K562 (cell line): ENCODE results near the gene TRIM27. TPM values are rescaled to one million over a fixed set of nuclear protein-coding genes. Genes with fewer than 3 reads are reported as not detected.

ENCODE experiments used
- ATAC-seq: fragments of 200-7000 bp; cut with Tn5 transposase; 3 replicates; pipeline ENCODE4 v1.9.1; 2020; ENCODE audit warnings: moderate library complexity
- BruUV-seq: library from RNA; stranded (reverse); fragments of 400-500 nt; replicated peaks from 2 replicates; lab custom pipeline; 2021; lab: Mats Ljungman, UMichigan
- CTCF ChIA-PET: fragments of 300-600 bp; formaldehyde crosslinking; extraction: SDS; loops from one replicate; lab custom pipeline; 2021; ENCODE audit warnings: low intra/inter-chr PET ratio; lab: Yijun Ruan, JAX
- POLR2A ChIA-PET: fragments of 300-600, 350-650 bp; sonication (Branson Sonifier 250); formaldehyde crosslinking; extraction: SDS; loops from one replicate; lab custom pipeline; 2021; ENCODE audit warnings: antibody characterized with exemption, inconsistent platforms; lab: Yijun Ruan, JAX
- DNase-seq, 4 experiments: peaks; one replicate each; pipeline versions ENCODE4 v3.0.0 to v3.0.0-alpha.2; 2011 to 2018; ENCODE audit warnings: low spot score in 3 of 4, mixed read lengths in 3 of 4; ENCODE audit errors: extremely low read depth in 1 of 4
- FAIRE-seq: peaks from 2 replicates; lab custom pipeline; 2011; peaks lifted over from hg19 to GRCh38; lab: Jason Lieb, UNC
- H2AFZ ChIP-seq: 2 replicates; pipeline ENCODE4 v1.6.0; 2011; ENCODE audit warnings: low read depth, low read length, control low read depth, inconsistent platforms
- H3K27ac ChIP-seq: fragments of 200-600 bp; 3 replicates; pipeline ENCODE4 v1.8.0; 2011; ENCODE audit warnings: low read depth, mild to moderate bottlenecking, control low read depth, inconsistent platforms, low read length, moderate library complexity, mixed read lengths; ENCODE audit errors: extremely low read depth
- H3K27me3 ChIP-seq, 2 experiments: fragments of 300-600 bp in 1 of 2; 2 replicates in 1 of 2; 3 replicates in 1 of 2; pipeline versions ENCODE4 v1.6.0 to v1.8.0; 2011; ENCODE audit warnings: inconsistent platforms in 2 of 2, low read length in 2 of 2, mild to moderate bottlenecking in 1 of 2, mixed read lengths in 1 of 2, moderate library complexity in 1 of 2; ENCODE audit not compliant: control insufficient read depth in 2 of 2, insufficient read depth in 2 of 2
- H3K36me3 ChIP-seq: fragments of 300-600 bp; 3 replicates; pipeline ENCODE4 v1.8.0; 2011; ENCODE audit warnings: mild to moderate bottlenecking, low read length, inconsistent platforms; ENCODE audit not compliant: control insufficient read depth, insufficient read depth
- H3K4me1 ChIP-seq, 2 experiments: fragments of 200-600 bp in 1 of 2; replicated peaks in 1 of 2; 2 replicates in 1 of 2; 3 replicates in 1 of 2; pipeline versions ENCODE4 v1.5.1 to v1.8.0; 2011; ENCODE audit warnings: inconsistent platforms in 2 of 2, low read length in 2 of 2, mild to moderate bottlenecking in 1 of 2, mixed read lengths in 1 of 2, moderate library complexity in 1 of 2; ENCODE audit not compliant: control insufficient read depth in 2 of 2, insufficient read depth in 2 of 2
- H3K4me2 ChIP-seq: 2 replicates; pipeline ENCODE4 v1.6.1; 2011; ENCODE audit warnings: low read length, control low read depth, inconsistent platforms, mixed read lengths; ENCODE audit not compliant: insufficient read depth
- H3K4me3 ChIP-seq: fragments of 200-600 bp; sonication (generic), shearing (Covaris generic); 2 replicates; pipeline ENCODE4 v1.5.1; 2016; ENCODE audit warnings: control low read depth, inconsistent platforms
- H3K79me2 ChIP-seq: fragments of 200-600 bp; 3 replicates; pipeline ENCODE4 v1.8.0; 2011; ENCODE audit warnings: low read length, inconsistent platforms; ENCODE audit not compliant: control insufficient read depth, insufficient read depth
- H3K9ac ChIP-seq, 2 experiments: 2 replicates each; pipeline versions ENCODE4 v1.6.0 to v1.6.1; 2011; ENCODE audit warnings: low read depth in 2 of 2, low read length in 2 of 2, control low read depth in 1 of 2, inconsistent platforms in 1 of 2, mild to moderate bottlenecking in 1 of 2, mixed read lengths in 1 of 2; ENCODE audit not compliant: insufficient read depth in 1 of 2
- H3K9me1 ChIP-seq: one replicate; pipeline ENCODE4 v1.6.0; 2011; ENCODE audit warnings: inconsistent platforms, mild to moderate bottlenecking, low read length, moderate library complexity; ENCODE audit not compliant: control insufficient read depth, insufficient read depth
- H3K9me3 ChIP-seq: replicated peaks from 2 replicates; pipeline ENCODE4 v1.5.1; 2011; ENCODE audit warnings: low read depth, low read length, inconsistent platforms; ENCODE audit not compliant: control insufficient read depth, insufficient read depth
- H4K20me1 ChIP-seq: replicated peaks from 2 replicates; pipeline ENCODE4 v1.6.1; 2011; ENCODE audit warnings: low read length, inconsistent platforms, mixed read lengths; ENCODE audit not compliant: control insufficient read depth, insufficient read depth
- CREB3L1 ChIP-seq: fragments of 450-650 bp; IDR thresholded peaks from 2 replicates; pipeline ENCODE4 v1.6.1; 2014; ENCODE audit warnings: low read depth, mild to moderate bottlenecking, moderate library complexity, borderline replicate concordance
- DPF2 ChIP-seq: fragments of 450-650 bp; IDR thresholded peaks from 2 replicates; pipeline ENCODE4 v1.6.1; 2016
- MCM2 ChIP-seq: fragments of 450-650 bp; IDR thresholded peaks from 2 replicates; pipeline ENCODE4 v1.6.1; 2017; ENCODE audit warnings: low read depth, mild to moderate bottlenecking
- MYNN ChIP-seq, 2 experiments: sonication (generic); formaldehyde crosslinking in 1 of 2; IDR thresholded peaks; 2 replicates each; pipeline versions ENCODE4 v1.5.0 to v1.6.1; 2016 to 2020; ENCODE audit warnings: antibody characterized with exemption in 1 of 2, missing genetic modification reagents in 1 of 2
- PCBP2 ChIP-seq: fragments of 200-400 bp; formaldehyde crosslinking; IDR thresholded peaks from 2 replicates; pipeline ENCODE4 v1.6.1; 2018; ENCODE audit warnings: low read length, low read depth, mild to moderate bottlenecking, moderate library complexity; ENCODE audit not compliant: poor library complexity, severe bottlenecking
- PHF8 ChIP-seq: fragments of 200-600 bp; sonication (generic); IDR thresholded peaks from 2 replicates; pipeline ENCODE4 v1.6.1; 2012; ENCODE audit warnings: mixed run types, mild to moderate bottlenecking, inconsistent platforms, low read length, moderate library complexity, borderline replicate concordance
- UBTF ChIP-seq, 2 experiments: IDR thresholded peaks; 2 replicates each; pipeline ENCODE4 v1.6.1; 2012; ENCODE audit warnings: improper control_type of control experiment in 2 of 2, low read depth in 2 of 2, low read length in 2 of 2, borderline replicate concordance in 1 of 2
- WHSC1 ChIP-seq: IDR thresholded peaks from one replicate; pipeline ENCODE4 v1.6.1; 2012; ENCODE audit warnings: low read length, control low read depth, inconsistent platforms
- ZFX ChIP-seq: sonication (generic); formaldehyde crosslinking; IDR thresholded peaks from 2 replicates; pipeline ENCODE4 v1.8.0; 2022; ENCODE audit warnings: mild to moderate bottlenecking, missing genetic modification reagents, moderate library complexity
- ZNF263 ChIP-seq: sonication (generic); formaldehyde crosslinking; IDR thresholded peaks from 2 replicates; pipeline ENCODE4 v1.8.0; 2022; ENCODE audit warnings: mild to moderate bottlenecking, missing genetic modification reagents, borderline replicate concordance
- ZSCAN29 ChIP-seq: fragments of 450-650 bp; IDR thresholded peaks from 2 replicates; pipeline ENCODE4 v1.6.1; 2017
- WGBS: fragments of 100-300 bp; shearing (Covaris generic); methylation state at CpG from one replicate; pipeline ENCODE4 v1.1.6; 2016; ENCODE audit warnings: low coverage, mixed read lengths; ENCODE audit not compliant: insufficient coverage; ENCODE audit errors: missing lambda C conversion rate; 5-methylcytosine and 5-hydroxymethylcytosine counted together
- in situ Hi-C: fragments of 300-500 bp; cut with MboI; formaldehyde crosslinking; loops from 4 replicates; pipeline ENCODE4 v1.15.0; 2018; ENCODE audit warnings: inconsistent platforms, mixed read lengths
- intact Hi-C: fragments of 100-400 bp; cut with micrococcal nuclease; formaldehyde crosslinking; loops from 2 replicates; pipeline ENCODE4 v1.14.2; 2022
- polyA plus RNA-seq, 8 experiments: library from polyadenylated mRNA; depleted of rRNA in 4 of 8; stranded (reverse) in 5 of 8; unstranded in 3 of 8; fragments of >200 nt; fragmentation: Nextera tagmentation in 2 of 8; fragmentation: Illumina TruSeq in 1 of 8; extraction: Ambion mirVana in 2 of 8; extraction: Trizol in 1 of 8; gene quantifications; 2 replicates each; pipeline versions ENCODE4 v1.2.1 to v1.2.3, GENCODE V29; 2011 to 2014; ENCODE audit warnings: inconsistent platforms in 1 of 8, missing spikeins in 1 of 8
- total RNA-seq, 7 experiments: library from RNA; depleted of rRNA in 6 of 7; stranded (reverse); fragments of >200 nt in 6 of 7; fragmentation: Illumina TruSeq in 2 of 7; extraction: Trizol in 2 of 7; gene quantifications; 2 replicates each; pipeline versions ENCODE4 v1.2.1 to v1.2.3, GENCODE V29; 2011 to 2021; ENCODE audit warnings: low replicate concordance in 1 of 7
- TF ChIP-seq, protein P1 (sequence below), 2 experiments: fragments of 450-650 bp; IDR thresholded peaks; 2 replicates each; pipeline ENCODE4 v1.6.1; 2018; ENCODE audit warnings: mild to moderate bottlenecking in 2 of 2, low read depth in 1 of 2; ENCODE audit not compliant: partially characterized antibody in 2 of 2
- TF ChIP-seq, protein P2 (sequence below): sonication (generic); formaldehyde crosslinking; IDR thresholded peaks from 2 replicates; pipeline ENCODE4 v1.8.1; 2023; ENCODE audit warnings: mild to moderate bottlenecking, missing genetic modification reagents

The TRIM27 gene
- total and polyA plus RNA-seq, 9 of the 15 experiments (the other 6 are each of a cell fraction or from before 2014, with no cell fraction given): 37.7 to 235 (median 122) TPM

- 93% methylated on average over 1 of the region's 1 CpG for WGBS
- H3K4me2 ChIP-seq: peak overlapping the region; percentile 30; the same call in 1 of the 2 replicates
- no peaks in the 10 kb centered on the region for H3K9me1 ChIP-seq
- FAIRE-seq (no peak), DNase-seq (no peak), ATAC-seq (no peak)
- BruUV-seq: no TSS peak
- no peak overlapping the region for H2AFZ ChIP-seq
- no peaks in the 10 kb centered on the region for H3K27me3 ChIP-seq
- POLR2A ChIA-PET: interaction anchor here (0.6 to 6.6 kb wide), 2 partner anchors 12 to 15 kb away, joined by 3 to 104 read pairs; no protein-coding TSS in a partner anchor
- peak overlapping the region; percentile 33; the same call in 1 of the 3 replicates for H3K27ac ChIP-seq
- peaks cover 89% of the 10 kb centered on the region for H3K79me2 ChIP-seq
- intact Hi-C loops (no loop called here), in situ Hi-C loops (no loop called here)
- H3K4me3 ChIP-seq: no peak overlapping the region
- CTCF ChIA-PET: interaction anchor here (0.5 kb wide), 1 partner anchor 47 kb away, joined by 3 read pairs; no protein-coding TSS in a partner anchor
- H3K36me3 ChIP-seq: peaks cover 70% of the 10 kb centered on the region
- no peaks in the 10 kb centered on the region for H3K9me3 ChIP-seq
- H3K9ac ChIP-seq: peak overlapping the region in 1 of 2 experiments; percentile 1; a peak in 1 of 4 replicates
- H3K4me1 ChIP-seq: peaks cover 21 to 24% of the 10 kb centered on the region in 2 experiments
- peaks cover 15% of the 10 kb centered on the region for H4K20me1 ChIP-seq
- no peak for TF ChIP-seq WHSC1
- no peak for TF ChIP-seq MYNN (IDR thresholded peaks at IDR 0.05)
- no peak for TF ChIP-seq MYNN (CRISPR knock-in tag; IDR thresholded peaks at IDR 0.05)
- no peak for TF ChIP-seq PCBP2
- TF ChIP-seq CREB3L1: no peak
- TF ChIP-seq, protein P1, sequence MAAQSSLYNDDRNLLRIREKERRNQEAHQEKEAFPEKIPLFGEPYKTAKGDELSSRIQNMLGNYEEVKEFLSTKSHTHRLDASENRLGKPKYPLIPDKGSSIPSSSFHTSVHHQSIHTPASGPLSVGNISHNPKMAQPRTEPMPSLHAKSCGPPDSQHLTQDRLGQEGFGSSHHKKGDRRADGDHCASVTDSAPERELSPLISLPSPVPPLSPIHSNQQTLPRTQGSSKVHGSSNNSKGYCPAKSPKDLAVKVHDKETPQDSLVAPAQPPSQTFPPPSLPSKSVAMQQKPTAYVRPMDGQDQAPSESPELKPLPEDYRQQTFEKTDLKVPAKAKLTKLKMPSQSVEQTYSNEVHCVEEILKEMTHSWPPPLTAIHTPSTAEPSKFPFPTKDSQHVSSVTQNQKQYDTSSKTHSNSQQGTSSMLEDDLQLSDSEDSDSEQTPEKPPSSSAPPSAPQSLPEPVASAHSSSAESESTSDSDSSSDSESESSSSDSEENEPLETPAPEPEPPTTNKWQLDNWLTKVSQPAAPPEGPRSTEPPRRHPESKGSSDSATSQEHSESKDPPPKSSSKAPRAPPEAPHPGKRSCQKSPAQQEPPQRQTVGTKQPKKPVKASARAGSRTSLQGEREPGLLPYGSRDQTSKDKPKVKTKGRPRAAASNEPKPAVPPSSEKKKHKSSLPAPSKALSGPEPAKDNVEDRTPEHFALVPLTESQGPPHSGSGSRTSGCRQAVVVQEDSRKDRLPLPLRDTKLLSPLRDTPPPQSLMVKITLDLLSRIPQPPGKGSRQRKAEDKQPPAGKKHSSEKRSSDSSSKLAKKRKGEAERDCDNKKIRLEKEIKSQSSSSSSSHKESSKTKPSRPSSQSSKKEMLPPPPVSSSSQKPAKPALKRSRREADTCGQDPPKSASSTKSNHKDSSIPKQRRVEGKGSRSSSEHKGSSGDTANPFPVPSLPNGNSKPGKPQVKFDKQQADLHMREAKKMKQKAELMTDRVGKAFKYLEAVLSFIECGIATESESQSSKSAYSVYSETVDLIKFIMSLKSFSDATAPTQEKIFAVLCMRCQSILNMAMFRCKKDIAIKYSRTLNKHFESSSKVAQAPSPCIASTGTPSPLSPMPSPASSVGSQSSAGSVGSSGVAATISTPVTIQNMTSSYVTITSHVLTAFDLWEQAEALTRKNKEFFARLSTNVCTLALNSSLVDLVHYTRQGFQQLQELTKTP (IDR thresholded peaks at IDR 0.05; ENCODE audit: low read depth in 1 of 2, partially characterized antibody in 2 of 2): no peak
- no peak for TF ChIP-seq PHF8
- TF ChIP-seq ZFX (CRISPR knock-in tag): no peak
- TF ChIP-seq UBTF (IDR thresholded peaks at IDR 0.05; ENCODE audit: borderline replicate concordance in 1 of 2, low read depth in 2 of 2, low read length in 2 of 2): no peak
- TF ChIP-seq ZSCAN29: no peak
- TF ChIP-seq, protein P2, sequence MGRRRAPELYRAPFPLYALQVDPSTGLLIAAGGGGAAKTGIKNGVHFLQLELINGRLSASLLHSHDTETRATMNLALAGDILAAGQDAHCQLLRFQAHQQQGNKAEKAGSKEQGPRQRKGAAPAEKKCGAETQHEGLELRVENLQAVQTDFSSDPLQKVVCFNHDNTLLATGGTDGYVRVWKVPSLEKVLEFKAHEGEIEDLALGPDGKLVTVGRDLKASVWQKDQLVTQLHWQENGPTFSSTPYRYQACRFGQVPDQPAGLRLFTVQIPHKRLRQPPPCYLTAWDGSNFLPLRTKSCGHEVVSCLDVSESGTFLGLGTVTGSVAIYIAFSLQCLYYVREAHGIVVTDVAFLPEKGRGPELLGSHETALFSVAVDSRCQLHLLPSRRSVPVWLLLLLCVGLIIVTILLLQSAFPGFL: no peak
- TF ChIP-seq MCM2: no peak
- no peak for TF ChIP-seq DPF2
- TF ChIP-seq ZNF263 (CRISPR knock-in tag): no peak
These were observed 3.5 kb downstream of the TRIM27 start for GRCh38 chr6:28920281-28920680.
